ENCODE results near the gene CD69. TPM values are rescaled to one million over a fixed set of nuclear protein-coding genes. Genes with fewer than 3 reads are reported as not detected.

CD69 gene
- total and polyA plus RNA-seq, 4 donors = 1.3 to 2.7 (median 1.7) TPM

DNA sequence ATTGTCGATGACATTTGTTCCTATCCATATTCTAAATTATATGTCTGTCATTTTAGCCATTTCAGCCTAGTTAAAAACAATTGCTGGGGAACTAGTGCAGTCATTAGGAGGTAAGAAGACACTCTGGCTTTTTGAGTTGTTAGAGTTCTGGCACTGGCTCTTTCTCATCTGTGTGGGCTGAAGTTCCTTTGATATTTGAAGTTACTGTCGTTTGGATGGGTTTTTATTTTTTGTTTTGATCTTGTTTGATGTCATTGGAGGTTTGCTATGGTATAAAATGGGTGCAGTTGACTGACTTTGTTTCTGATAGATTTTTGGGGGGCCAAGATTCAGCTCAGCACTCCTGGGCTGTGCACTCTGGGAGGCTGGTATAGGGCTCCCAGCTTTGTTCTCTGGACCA is 20.7 kb upstream of the CD69 start:
- Histone ChIP-seq H3K4me3 (ENCODE audit: low read depth in 1 of 3, low read length in 3 of 3) (no peak overlapping the region), H3K36me3 (ENCODE audit: control insufficient read depth in 4 of 4, insufficient read depth in 3 of 4, low read depth in 1 of 4, low read length in 3 of 4) (no peaks in the 10 kb centered on the region), H3K27me3 (ENCODE audit: control insufficient read depth in 4 of 4, insufficient read depth in 4 of 4, low read length in 3 of 4) (no peaks in the 10 kb centered on the region), H3K4me1 (ENCODE audit: control insufficient read depth in 4 of 4, insufficient read depth in 4 of 4, low read length in 3 of 4) (no peaks in the 10 kb centered on the region), H3K27ac (ENCODE audit: low read depth in 1 of 2, low read length in 2 of 2) (no peak overlapping the region), H3K9ac (ENCODE audit: low read depth in 1 of 2, low read length in 2 of 2) (no peak overlapping the region), H3K9me3 (ENCODE audit: control insufficient read depth in 4 of 4, low read length in 3 of 4) (no peaks in the 10 kb centered on the region)
- 84% methylated on average over 2 of the region's 2 CpGs for WGBS
- no peak for DNase-seq (ENCODE audit: low spot score)
- no peak for TF ChIP-seq SP1 (IDR thresholded peaks at IDR 0.05)
- no peak for TF ChIP-seq HNF4A (conservative IDR thresholded peaks at IDR 0.05)
- no peak for TF ChIP-seq NR2F2 (IDR thresholded peaks at IDR 0.05)
- no peak for TF ChIP-seq REST (IDR thresholded peaks at IDR 0.05)
- TF ChIP-seq RAD21 (IDR thresholded peaks at IDR 0.05) = no peak
- TF ChIP-seq FOXA2 (IDR thresholded peaks at IDR 0.05) = no peak
- TF ChIP-seq RXRA (IDR thresholded peaks at IDR 0.05) = no peak
- no peak for TF ChIP-seq YY1 (IDR thresholded peaks at IDR 0.05)
- TF ChIP-seq ZBTB33 (IDR thresholded peaks at IDR 0.05) = no peak
- TF ChIP-seq GABPA (IDR thresholded peaks at IDR 0.05 in 1 of 2, conservative IDR thresholded peaks at IDR 0.05 in 1 of 2) = no peak
- TF ChIP-seq FOXA1 (IDR thresholded peaks at IDR 0.05) = no peak
- TF ChIP-seq EGR1 (IDR thresholded peaks at IDR 0.05; ENCODE audit: low read depth in 2 of 2) = no peak
- TF ChIP-seq, protein P1, sequence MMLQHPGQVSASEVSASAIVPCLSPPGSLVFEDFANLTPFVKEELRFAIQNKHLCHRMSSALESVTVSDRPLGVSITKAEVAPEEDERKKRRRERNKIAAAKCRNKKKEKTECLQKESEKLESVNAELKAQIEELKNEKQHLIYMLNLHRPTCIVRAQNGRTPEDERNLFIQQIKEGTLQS (IDR thresholded peaks at IDR 0.05) = no peak
- TF ChIP-seq CTCF (IDR thresholded peaks at IDR 0.05; ENCODE audit: low read depth, low read length, missing input control) = no peak
- TF ChIP-seq HNF4G (IDR thresholded peaks at IDR 0.05) = no peak
- TF ChIP-seq, protein P2, sequence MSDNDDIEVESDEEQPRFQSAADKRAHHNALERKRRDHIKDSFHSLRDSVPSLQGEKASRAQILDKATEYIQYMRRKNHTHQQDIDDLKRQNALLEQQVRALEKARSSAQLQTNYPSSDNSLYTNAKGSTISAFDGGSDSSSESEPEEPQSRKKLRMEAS (IDR thresholded peaks at IDR 0.05) = no peak
- no peak for TF ChIP-seq JUND (IDR thresholded peaks at IDR 0.05)
- no peak for TF ChIP-seq TAF1 (conservative IDR thresholded peaks at IDR 0.05)
